HG02610 (cell line): ENCODE measurements around the gene WWC2.
A peak's percentile ranks its signal among the peaks of the same experiment; 100 is the strongest.
"Not testable (repeated sequence)": the region's sequence is repeated elsewhere in the genome, so short reads cannot be mapped to it uniquely, and the experiment has no call there.

Experiments
- ATAC-seq: cut with Tn5 transposase; IDR thresholded peaks from one replicate; pipeline ENCODE4 v1.9.1; 2021; ENCODE audit warnings: mild to moderate bottlenecking, moderate library complexity; ENCODE audit not compliant: unreplicated experiment

Gene WWC2

GRCh38 chr4:183287677-183288076, 188.6 kb downstream of the WWC2 start:
- ATAC-seq: peak; percentile 32

- ATAC-seq: no peak
Measured at GRCh38 chr4:183288955-183289354, 189.9 kb downstream of the WWC2 start.

DNA sequence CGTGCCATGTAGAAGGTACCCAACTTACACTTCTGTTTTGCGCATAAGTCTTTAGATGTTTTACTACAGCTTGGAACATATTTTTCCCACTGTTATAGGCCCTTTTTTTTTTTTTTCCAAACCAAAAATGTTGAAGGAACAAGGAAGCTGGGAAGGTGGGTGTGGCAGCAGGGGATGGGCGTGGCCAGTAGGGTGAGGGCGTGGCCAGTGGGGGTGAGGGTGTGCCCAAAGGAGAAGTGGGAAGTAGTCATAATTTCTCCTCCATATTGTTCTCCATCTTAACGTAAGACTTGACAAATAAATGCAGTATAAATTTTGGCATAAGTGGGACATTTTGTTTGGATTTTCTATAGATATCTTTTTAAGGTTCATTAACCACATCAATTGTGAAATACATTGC, 190.6 kb downstream of the WWC2 start:
- no peak for ATAC-seq

DNA sequence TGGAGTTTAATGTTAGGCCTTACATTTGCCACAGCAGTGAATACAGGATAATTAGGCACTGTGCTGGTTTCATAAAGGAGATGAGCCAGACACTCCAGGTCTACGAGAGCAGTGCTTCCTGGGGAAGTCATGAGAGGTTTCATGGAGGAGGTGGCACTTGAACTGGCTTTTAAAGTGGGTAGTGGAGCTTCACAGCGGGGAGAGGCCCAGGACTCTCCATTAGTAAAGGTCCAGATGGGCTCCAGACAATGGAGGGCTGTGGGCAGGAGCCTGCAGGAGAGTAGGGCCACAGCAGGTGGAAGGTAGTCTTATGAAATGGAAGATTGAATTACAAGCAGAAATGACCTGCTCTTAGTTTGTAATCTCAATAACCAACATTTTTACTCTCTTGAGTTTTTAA, 192.0 kb downstream of the WWC2 start:
- ATAC-seq: no peak

- ATAC-seq: no peak
Measured at GRCh38 chr4:183295711-183296110, 196.7 kb downstream of the WWC2 start.

- peak; percentile 73 for ATAC-seq
Measured at GRCh38 chr4:183297675-183298074, 198.6 kb downstream of the WWC2 start.

DNA sequence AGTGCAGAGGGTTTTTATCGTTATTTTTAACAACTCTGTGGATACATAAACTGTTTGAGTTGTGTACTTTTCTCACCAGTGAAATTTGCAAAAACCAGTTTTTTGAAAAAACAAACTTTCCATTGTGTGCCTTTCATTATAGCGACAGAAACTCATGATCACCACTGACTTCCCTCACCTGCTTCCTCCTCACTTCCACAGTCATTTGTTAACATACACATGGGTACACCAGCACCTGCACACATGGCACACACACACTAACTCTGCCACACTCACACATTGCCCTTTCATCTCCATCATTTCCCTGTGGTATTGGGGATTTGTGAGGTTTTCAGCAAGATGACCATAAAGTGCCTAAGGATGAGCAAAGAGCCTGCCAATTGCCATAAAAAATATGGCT, 200.4 kb downstream of the WWC2 start:
- no peak for ATAC-seq

- ATAC-seq: no peak
Measured at GRCh38 chr4:183300070-183300469, 201.0 kb downstream of the WWC2 start.

DNA sequence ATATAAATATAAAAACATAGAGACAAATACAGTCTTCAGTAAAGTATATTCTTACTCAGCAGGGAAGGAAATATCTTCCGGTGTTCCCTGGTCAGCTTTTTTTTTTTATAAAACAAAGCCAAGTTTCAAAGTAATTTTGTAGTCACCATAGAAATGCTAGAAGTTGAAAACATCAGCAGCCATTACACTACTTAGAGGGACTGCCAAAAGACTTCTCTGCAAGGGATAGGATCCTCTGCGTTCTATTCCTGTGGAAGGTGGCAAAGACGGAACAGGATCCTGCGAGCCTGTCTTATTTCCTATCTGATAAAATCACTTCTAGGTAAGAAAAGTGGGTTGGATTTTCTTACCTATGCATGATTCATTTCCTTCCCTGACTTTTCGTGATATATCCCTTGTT, 201.6 kb downstream of the WWC2 start:
- ATAC-seq: no peak

DNA sequence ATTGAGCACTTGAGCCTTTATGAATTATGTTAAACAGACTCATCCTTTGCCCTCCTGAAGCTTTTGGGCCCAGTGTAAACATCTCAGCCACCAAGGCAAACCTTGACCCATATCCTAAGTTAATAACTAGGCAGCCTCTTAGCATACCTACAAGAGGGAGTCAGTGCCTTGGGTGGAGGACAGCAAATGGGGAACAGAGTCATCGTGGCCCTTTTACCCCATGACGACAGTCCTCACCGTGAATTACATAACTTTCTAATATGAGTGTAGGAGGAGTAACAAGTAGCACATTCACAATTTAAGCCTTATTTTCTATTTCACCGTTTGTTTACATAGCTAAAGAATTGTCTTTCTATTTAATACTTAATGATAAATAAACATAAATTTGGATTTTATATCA, 204.2 kb downstream of the WWC2 start:
- ATAC-seq: no peak

DNA sequence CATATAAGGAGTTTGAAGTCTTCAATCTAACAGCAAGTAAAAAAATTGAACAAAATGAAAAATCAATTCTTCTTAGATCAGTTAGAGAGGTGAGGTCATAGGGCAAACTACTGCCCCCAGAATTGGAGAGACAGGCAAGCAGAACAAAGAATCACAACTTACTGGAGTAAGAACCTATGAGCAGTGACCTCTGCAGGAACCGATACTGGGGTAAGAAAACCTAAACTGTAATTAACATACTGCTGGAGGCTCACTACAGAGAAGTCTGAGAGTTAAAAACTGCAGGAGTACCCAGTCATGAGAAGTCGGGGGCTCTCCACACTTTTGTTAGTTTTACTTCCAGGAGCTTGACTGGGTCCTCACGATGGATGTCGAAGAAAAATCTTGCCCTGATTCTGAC, 205.0 kb downstream of the WWC2 start:
- no peak for ATAC-seq

DNA sequence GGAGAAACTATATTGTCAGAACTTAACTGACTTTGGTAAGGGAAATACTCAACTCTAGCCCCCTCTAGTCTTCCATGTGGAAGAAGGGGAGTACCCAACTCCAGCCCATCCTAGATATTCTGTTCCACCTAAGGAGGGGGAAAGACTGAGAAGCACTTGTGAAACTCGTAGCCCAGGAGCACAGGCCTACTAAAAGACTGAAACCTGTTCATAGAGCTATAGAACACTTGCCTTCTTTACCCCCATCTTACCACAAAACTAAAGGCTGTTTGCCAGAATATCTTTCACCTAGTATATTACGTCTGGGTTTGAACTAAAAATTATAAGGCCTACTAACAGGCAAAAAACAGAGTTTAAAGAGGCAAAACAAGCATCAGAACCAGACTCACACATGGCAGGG, 205.5 kb downstream of the WWC2 start:
- ATAC-seq: no peak

DNA sequence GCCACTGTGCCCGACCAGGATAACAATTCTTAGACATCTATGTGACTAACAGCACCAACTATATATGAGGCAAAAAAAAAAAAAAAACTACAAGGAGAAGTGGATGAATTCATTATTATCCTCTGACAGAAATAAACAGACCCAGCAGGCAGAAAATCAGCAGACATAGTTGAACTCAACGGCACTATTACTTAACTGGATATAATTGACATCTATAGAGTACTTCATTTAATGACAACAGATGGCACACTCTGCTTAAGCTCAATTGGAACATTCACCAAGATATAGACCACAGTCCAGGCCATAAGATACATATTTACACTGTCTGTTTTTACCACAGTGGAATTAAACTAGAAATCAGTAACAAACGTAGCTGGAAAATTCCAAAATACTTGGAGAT, 207.8 kb downstream of the WWC2 start:
- ATAC-seq: no peak

- no peak for ATAC-seq
Measured at GRCh38 chr4:183312841-183313240, 213.8 kb downstream of the WWC2 start.

- no peak for ATAC-seq
Measured at GRCh38 chr4:183314336-183314735, 215.3 kb downstream of the WWC2 start.

- no peak for ATAC-seq
Measured at GRCh38 chr4:183314806-183315205, 215.7 kb downstream of the WWC2 start.

DNA sequence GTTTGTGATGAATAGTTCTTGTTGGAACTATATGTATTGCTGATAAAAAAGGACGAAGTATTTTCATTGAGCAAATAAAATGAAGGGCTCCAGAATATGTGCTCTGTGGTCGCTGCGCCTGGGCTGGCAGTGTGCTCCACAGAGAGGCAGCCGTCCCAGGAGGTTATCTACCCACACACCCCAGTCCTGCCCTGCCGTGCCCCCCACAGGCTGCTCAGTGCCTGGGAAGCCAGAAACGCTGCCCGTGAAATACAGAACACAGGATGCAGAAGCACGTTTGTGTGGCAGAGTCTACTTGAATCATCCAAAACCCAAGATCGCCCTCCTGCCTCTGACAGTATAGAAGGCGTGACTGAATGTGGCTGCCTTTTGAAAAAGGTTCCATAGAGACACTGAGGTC, 219.6 kb downstream of the WWC2 start:
- no peak for ATAC-seq

DNA sequence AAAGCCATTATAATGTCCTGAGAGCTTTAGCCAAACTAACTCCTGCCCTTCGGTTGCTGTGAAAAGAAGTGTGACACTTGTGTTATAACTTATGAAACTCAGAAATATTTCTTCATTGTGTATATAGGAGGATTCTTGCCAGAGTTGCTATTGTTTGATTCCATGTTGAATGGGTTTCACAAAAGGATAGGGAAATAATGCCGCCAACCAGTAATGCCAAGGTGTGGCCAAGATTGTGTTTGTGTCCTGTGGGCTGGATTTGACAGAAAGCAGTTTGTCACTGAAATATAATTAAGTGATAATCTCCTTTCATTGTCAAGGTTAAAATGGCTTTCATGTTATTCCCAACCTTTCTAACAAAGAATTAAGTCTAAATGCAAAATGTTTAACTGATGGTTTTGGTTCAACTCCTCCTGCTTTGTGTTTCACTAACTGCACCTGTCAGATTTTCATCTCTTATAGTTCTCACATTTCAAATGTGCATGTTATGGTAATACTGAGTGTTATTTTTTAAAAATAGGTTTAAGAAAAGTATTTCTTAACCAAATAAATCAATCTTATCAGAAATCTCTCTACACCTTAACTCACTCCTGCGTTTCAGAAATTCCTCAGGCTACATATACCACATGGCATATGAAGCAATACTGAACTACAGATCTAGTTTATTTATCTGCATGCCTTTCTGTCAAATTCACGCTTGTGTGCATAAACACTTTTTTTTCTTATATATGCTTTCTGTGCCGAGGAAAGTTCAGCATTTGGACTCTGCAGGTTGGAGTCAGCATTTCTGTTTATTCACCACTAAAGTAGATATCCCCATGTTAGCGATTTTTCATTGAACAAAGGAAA, 221.4 kb downstream of the WWC2 start, which contains the start of gene CLDN22:
Gene CLDN22 (minus strand): TSS at position 66 of the 849 bp plus-strand sequence. CDS start 58 bp downstream, at position 8.
- no peak for ATAC-seq

GRCh38 chr4:183321079-183321478, 222.0 kb downstream of the WWC2 start:
- ATAC-seq: peak; percentile 62

GRCh38 chr4:183321516-183321915, 222.5 kb downstream of the WWC2 start:
- no peak for ATAC-seq

GRCh38 chr4:183322326-183322725, 223.3 kb downstream of the WWC2 start, which contains the start of gene CLDN24:
CLDN24 (minus strand) TSS chr4:183322426; CDS start chr4:183322426, 0 bp downstream.
- ATAC-seq: no peak

DNA sequence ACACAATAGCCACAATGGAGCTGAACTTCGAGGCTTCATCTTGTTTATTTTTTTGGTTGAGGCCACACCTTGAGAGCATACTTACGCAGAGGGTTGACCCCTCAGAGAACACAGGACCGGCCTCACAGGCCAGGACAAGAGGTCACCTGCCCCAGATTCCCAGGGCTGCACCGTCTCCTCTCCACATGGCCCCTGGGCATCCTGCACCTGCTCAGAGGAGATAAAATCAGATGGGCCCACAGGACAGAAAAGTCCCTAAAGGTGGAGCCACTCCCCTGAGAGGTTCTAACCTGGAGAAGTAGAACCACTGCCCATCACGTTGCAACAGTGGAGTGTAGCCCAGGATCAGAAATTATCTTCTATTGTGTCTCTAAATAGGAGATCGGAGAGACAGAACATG, 224.2 kb downstream of the WWC2 start:
- ATAC-seq: no peak

- not testable (repeated sequence) for ATAC-seq
Measured at GRCh38 chr4:183324056-183324455, 225.0 kb downstream of the WWC2 start.
